AG10803 (cell line): ENCODE data around the gene OR13C3.

Source experiments
- DNase-seq: peaks from one replicate; pipeline ENCODE4 v3.0.0; 2010; ENCODE audit warnings: low read depth
- H3K4me3 ChIP-seq: 2 replicates; pipeline ENCODE4 v1.5.1; 2011; ENCODE audit warnings: mild to moderate bottlenecking, low read length, control low read depth
- TF ChIP-seq, protein P1 (sequence below): conservative IDR thresholded peaks from 2 replicates; pipeline ENCODE4 v1.5.1; 2011; ENCODE audit warnings: mild to moderate bottlenecking, low read length, control low read depth, inconsistent platforms

OR13C3 gene

GRCh38 chr9:104536756-104537155, at the start of gene OR13C3:
TSS of gene OR13C3 (minus strand) at chr9:104536856. CDS start at chr9:104536723, 133 bp downstream.
- no peak for DNase-seq
- H3K4me3 ChIP-seq, result no peak within 1 kb of the TSS
- TF ChIP-seq, protein P1, sequence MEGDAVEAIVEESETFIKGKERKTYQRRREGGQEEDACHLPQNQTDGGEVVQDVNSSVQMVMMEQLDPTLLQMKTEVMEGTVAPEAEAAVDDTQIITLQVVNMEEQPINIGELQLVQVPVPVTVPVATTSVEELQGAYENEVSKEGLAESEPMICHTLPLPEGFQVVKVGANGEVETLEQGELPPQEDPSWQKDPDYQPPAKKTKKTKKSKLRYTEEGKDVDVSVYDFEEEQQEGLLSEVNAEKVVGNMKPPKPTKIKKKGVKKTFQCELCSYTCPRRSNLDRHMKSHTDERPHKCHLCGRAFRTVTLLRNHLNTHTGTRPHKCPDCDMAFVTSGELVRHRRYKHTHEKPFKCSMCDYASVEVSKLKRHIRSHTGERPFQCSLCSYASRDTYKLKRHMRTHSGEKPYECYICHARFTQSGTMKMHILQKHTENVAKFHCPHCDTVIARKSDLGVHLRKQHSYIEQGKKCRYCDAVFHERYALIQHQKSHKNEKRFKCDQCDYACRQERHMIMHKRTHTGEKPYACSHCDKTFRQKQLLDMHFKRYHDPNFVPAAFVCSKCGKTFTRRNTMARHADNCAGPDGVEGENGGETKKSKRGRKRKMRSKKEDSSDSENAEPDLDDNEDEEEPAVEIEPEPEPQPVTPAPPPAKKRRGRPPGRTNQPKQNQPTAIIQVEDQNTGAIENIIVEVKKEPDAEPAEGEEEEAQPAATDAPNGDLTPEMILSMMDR, result no peak

GRCh38 chr9:104580562-104580961, 43.9 kb upstream of the OR13C3 start:
- no peak for DNase-seq
- no peak overlapping the region for H3K4me3 ChIP-seq
- TF ChIP-seq, protein P1, result no peak

DNA sequence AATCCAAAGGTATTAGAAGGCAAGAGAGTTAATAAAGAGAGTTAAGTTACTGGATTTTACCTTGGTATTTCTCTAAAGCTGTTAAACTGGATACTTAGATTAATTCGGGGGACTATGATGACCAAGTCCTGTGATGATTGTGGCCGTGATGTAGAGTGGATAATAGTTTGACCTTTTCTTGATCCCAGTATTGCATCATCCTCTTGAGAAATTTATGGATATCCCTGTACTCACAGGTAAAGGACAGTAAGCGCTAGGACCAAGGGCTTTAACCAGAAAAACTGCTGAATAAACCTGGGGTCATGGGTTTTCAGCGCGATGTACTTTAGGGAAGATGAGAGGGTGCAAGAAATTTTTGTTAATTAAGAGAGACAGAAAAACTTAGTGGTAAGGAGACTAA, 40.6 kb upstream of the OR13C3 start:
- no peak for DNase-seq
- TF ChIP-seq, protein P1, result no peak

GRCh38 chr9:104575456-104575855, 38.8 kb upstream of the OR13C3 start:
- H3K4me3 ChIP-seq, result no peak overlapping the region
- DNase-seq, result no peak
- TF ChIP-seq, protein P1, result no peak

More for the DNA sequence above, 40.6 kb upstream of the OR13C3 start:
- no peak overlapping the region for H3K4me3 ChIP-seq

- H3K4me3 ChIP-seq, result no peak overlapping the region
- no peak for DNase-seq
- TF ChIP-seq, protein P1, result no peak
These were observed 36.0 kb upstream of the OR13C3 start for GRCh38 chr9:104572612-104573011.

GRCh38 chr9:104568868-104569267, 32.2 kb upstream of the OR13C3 start, which contains the start of gene OR13C8:
TSS of gene OR13C8 (plus strand) at chr9:104569168. CDS start at chr9:104569168, 0 bp downstream.
- no peak for DNase-seq
- TF ChIP-seq, protein P1, result no peak

GRCh38 chr9:104564358-104564757, 27.7 kb upstream of the OR13C3 start:
- TF ChIP-seq, protein P1, result no peak
- no peak overlapping the region for H3K4me3 ChIP-seq

More at GRCh38 chr9:104568868-104569267, 32.2 kb upstream of the OR13C3 start, which contains the start of gene OR13C8:
- H3K4me3 ChIP-seq, result no peak within 1 kb of the TSS

More at GRCh38 chr9:104564358-104564757, 27.7 kb upstream of the OR13C3 start:
- no peak for DNase-seq
